NT2/D1 (cell line): Measurements from ENCODE around the gene NECTIN3.

Source experiments
- DNase-seq: peaks from one replicate; pipeline ENCODE4 v3.0.0-alpha.2; 2011; ENCODE audit warnings: low read depth, low spot score
- H3K27me3 ChIP-seq: 2 replicates; pipeline ENCODE4 v1.6.0; 2011; ENCODE audit warnings: mild to moderate bottlenecking; ENCODE audit not compliant: insufficient read length, insufficient read depth
- H3K36me3 ChIP-seq: 2 replicates; pipeline ENCODE4 v1.6.1; 2011; ENCODE audit warnings: mild to moderate bottlenecking, low read length, mixed read lengths; ENCODE audit not compliant: insufficient read depth, insufficient read length
- H3K4me1 ChIP-seq: 2 replicates; pipeline ENCODE4 v1.5.1; 2011; ENCODE audit not compliant: insufficient read depth, insufficient read length
- H3K4me3 ChIP-seq: 2 replicates; pipeline ENCODE4 v1.5.1; 2011; ENCODE audit warnings: low read depth; ENCODE audit not compliant: insufficient read length
- H3K9ac ChIP-seq: 2 replicates; pipeline ENCODE4 v1.6.0; 2011; ENCODE audit warnings: low read depth; ENCODE audit not compliant: insufficient read length
- H3K9me3 ChIP-seq: 2 replicates; pipeline ENCODE4 v1.5.1; 2011; ENCODE audit warnings: mild to moderate bottlenecking, low read length; ENCODE audit not compliant: insufficient read depth
- SUZ12 ChIP-seq: IDR thresholded peaks from 2 replicates; pipeline ENCODE4 v1.6.1; 2011; ENCODE audit not compliant: insufficient read length, insufficient read depth; ENCODE audit errors: extremely low read depth
- YY1 ChIP-seq: IDR thresholded peaks from 2 replicates; pipeline ENCODE4 v1.6.1; 2011; ENCODE audit not compliant: insufficient read length, insufficient read depth
- ZNF274 ChIP-seq: IDR thresholded peaks from 2 replicates; pipeline ENCODE4 v1.6.1; 2011; ENCODE audit warnings: mild to moderate bottlenecking, low read depth, low read length

Gene NECTIN3

DNA sequence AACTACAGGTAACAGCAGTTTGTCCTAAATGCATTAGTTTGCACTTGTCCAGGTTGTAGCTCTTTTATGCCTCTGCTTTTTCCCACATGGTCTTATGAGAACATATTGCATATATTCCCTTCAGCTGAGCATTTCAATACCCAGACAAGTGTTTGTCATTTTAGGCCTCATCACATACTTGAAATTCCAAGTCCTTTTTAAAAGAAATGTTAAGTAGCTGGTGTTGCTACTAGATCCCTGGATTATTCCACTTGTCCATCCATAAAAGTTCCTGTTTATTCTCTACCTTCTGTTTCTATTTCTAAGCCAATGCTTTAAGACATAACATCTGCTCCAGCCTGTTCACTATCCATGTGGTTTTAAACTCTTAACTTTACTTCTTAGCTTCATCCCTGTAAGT lies 128.4 kb downstream of the NECTIN3 start:
- no peak overlapping the region for H3K4me3 ChIP-seq
- no peak for DNase-seq
- H3K27me3 ChIP-seq, result no peaks in the 10 kb centered on the region
- no peaks in the 10 kb centered on the region for H3K9me3 ChIP-seq
- peaks cover 2% of the 10 kb centered on the region for H3K36me3 ChIP-seq
- H3K9ac ChIP-seq, result no peak overlapping the region
- TF ChIP-seq SUZ12 (no peak), YY1 (no peak), ZNF274 (no peak)
- no peaks in the 10 kb centered on the region for H3K4me1 ChIP-seq

DNA sequence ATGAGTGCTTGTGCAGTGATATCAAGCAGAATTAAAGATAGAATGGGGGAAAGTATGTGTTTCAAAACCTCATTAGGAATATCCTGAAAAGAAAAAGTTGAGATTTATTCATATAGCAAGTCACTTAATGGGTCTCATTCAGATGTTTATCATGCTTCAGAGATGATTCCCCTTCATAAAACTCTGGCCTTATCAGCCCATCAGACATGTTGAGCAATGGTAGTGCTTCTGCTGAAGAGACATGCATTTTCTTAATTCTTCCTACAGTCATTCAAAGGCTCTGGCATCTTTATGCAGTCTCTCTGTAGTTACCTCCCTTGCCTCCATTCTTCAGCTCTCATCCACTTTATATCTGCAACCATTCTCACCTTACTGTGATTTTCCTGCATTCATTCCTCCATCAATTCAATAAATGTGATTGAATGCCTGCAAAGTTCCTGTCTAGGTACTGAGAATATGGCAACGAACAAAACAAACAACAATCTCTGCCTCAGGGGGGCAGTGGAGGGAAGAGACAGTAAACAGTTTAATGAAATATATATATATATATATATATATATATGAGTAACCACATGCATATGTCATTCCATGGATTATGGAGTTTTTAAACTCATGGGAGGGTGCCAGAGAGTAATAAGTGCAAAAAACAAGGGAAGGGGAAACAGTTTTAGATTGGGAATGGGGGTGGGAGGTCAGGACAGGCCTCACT lies 138.5 kb downstream of the NECTIN3 start:
- Histone ChIP-seq H3K27me3 (no peaks in the 10 kb centered on the region), H3K9me3 (no peaks in the 10 kb centered on the region), H3K4me3 (no peak overlapping the region), H3K4me1 (no peaks in the 10 kb centered on the region), H3K36me3 (no peaks in the 10 kb centered on the region), H3K9ac (no peak overlapping the region)
- no peak for TF ChIP-seq ZNF274
- TF ChIP-seq YY1, result no peak
- TF ChIP-seq SUZ12, result no peak
- DNase-seq, result no peak

DNA sequence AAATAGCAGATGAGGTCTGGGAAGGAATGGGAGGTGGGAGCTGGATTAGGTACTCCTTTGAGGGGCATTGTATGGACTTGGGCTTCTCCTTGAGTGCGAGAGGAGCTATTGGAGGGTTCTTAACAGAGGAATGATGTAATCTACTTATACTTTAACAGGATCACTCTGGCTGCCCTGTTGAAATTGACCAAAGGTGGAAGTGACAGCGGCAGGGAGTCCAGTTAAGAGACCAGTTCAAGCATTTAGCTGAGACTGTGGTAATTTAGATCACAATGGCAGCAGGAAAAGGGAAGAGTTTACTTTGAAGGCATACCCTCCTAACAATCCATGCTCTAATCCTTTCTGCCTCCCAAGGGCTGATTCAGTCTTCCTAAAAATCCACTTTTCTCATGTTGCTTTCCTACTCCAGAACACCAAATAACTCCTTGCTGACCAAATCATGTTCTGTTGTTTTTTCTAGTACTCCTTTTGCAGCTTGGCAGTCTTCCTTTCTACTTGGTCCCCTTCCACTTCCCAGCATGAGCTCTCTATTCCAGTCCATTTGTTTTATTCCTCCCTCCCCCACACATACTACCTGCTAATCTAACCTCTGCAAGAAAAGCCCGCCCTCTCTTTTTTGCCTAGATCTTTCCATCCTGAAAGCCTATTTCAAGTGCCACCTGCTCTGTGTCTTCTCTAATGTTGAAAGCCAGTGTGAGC lies 139.4 kb downstream of the NECTIN3 start:
- Histone ChIP-seq H3K9me3 (no peaks in the 10 kb centered on the region), H3K36me3 (no peaks in the 10 kb centered on the region), H3K27me3 (no peaks in the 10 kb centered on the region), H3K9ac (no peak overlapping the region), H3K4me3 (no peak overlapping the region), H3K4me1 (no peaks in the 10 kb centered on the region)
- TF ChIP-seq YY1, result no peak
- no peak for TF ChIP-seq ZNF274
- no peak for TF ChIP-seq SUZ12
- DNase-seq, result peak; percentile 51

DNA sequence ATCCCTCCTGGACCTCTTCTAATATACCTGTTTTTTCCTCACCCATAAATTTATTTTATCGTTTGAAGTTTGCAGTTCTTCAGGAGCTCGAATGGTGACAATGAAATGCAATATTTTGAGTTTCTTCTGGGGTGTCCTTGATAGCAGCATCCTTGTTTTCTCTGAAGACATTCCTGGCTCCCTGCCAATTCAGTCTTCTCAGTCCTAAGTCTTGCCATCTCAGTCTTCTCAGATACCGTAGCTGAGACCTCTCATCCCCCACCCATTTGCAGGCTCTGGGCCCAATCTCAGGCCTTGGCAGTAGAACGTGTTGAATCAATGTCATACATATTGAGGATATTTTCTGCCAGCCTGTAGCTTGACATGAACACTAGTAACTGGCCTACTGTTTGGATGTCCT lies 140.9 kb downstream of the NECTIN3 start:
- Histone ChIP-seq H3K4me3 (no peak overlapping the region), H3K4me1 (no peaks in the 10 kb centered on the region), H3K27me3 (no peaks in the 10 kb centered on the region), H3K9me3 (no peaks in the 10 kb centered on the region), H3K36me3 (no peaks in the 10 kb centered on the region), H3K9ac (no peak overlapping the region)
- DNase-seq, result no peak
- no peak for TF ChIP-seq SUZ12
- no peak for TF ChIP-seq YY1
- TF ChIP-seq ZNF274, result no peak

DNA sequence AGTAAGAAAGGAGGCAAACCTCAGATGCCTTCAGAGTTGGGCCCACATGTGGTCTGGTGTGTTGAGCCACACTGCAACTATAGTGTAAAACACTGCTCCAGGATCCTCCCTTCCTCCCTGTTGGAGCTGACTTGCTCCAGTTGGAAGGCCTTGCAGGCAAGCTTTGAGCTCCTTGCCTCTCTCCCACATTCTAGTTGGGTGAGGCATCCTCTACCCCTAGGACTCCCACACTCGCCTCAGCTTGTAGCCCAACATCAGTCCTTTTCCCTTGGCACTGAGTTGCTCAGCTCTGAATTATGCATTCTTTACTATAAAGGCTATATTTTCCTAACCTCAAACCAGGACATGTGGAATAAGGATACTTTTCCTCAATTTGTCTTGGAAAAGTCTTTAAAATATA lies 143.9 kb downstream of the NECTIN3 start:
- H3K27me3 ChIP-seq, result no peaks in the 10 kb centered on the region
- no peak overlapping the region for H3K4me3 ChIP-seq
- H3K4me1 ChIP-seq, result no peaks in the 10 kb centered on the region
- H3K36me3 ChIP-seq, result no peaks in the 10 kb centered on the region
- TF ChIP-seq SUZ12, result no peak
- TF ChIP-seq ZNF274, result no peak
- no peak for TF ChIP-seq YY1
- no peak for DNase-seq
- H3K9ac ChIP-seq, result no peak overlapping the region
- H3K9me3 ChIP-seq, result no peaks in the 10 kb centered on the region

DNA sequence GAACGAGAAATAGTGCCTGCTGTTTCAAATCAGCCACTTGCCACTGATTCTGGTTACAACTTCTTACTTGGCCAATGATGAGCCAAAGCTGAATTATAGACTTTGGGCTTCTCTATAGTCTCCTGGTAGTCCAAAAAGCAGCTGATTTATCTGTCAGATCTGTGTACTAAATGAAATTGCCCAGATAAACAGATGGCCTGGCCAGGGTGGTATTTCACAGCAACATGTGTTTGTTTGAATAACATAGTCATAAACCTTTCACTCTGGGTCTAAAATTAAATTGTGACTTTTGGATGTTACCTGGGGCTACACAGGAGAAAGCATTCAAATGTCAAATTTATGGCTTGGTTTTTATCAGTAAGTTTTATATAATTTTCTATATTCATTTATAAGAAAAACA lies 147.0 kb downstream of the NECTIN3 start:
- H3K9me3 ChIP-seq, result no peaks in the 10 kb centered on the region
- H3K27me3 ChIP-seq, result no peaks in the 10 kb centered on the region
- no peak overlapping the region for H3K9ac ChIP-seq
- TF ChIP-seq ZNF274, result no peak
- TF ChIP-seq YY1, result no peak
- H3K36me3 ChIP-seq, result no peaks in the 10 kb centered on the region
- no peak overlapping the region for H3K4me3 ChIP-seq
- H3K4me1 ChIP-seq, result no peaks in the 10 kb centered on the region
- no peak for DNase-seq

DNA sequence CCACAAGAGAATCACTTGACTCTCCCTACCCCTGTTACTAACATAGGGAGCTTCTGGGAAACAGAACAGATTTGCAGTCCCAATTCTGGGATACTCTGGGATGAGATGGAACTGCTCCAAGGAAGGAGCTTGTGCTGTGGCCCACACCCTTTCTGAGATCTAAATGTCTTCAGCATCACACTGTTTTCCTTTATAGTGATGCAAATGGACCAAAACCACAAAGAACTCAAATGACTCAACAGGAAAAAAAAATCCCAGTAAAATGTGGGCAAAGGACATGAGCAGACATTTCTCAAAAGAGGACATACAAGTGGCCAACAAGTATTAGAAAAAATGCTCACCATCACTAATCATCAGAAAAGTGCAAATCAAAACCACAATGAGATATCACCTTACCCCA lies 155.6 kb downstream of the NECTIN3 start:
- peaks cover 2% of the 10 kb centered on the region for H3K4me1 ChIP-seq
- H3K36me3 ChIP-seq, result no peaks in the 10 kb centered on the region
- peak; percentile 40 for DNase-seq
- no peaks in the 10 kb centered on the region for H3K27me3 ChIP-seq
- H3K4me3 ChIP-seq, result no peak overlapping the region
- TF ChIP-seq SUZ12 (no peak), ZNF274 (no peak), YY1 (no peak)
- no peak overlapping the region for H3K9ac ChIP-seq
- H3K9me3 ChIP-seq, result peaks cover 51% of the 10 kb centered on the region; the same call in 1 of the 2 replicates

DNA sequence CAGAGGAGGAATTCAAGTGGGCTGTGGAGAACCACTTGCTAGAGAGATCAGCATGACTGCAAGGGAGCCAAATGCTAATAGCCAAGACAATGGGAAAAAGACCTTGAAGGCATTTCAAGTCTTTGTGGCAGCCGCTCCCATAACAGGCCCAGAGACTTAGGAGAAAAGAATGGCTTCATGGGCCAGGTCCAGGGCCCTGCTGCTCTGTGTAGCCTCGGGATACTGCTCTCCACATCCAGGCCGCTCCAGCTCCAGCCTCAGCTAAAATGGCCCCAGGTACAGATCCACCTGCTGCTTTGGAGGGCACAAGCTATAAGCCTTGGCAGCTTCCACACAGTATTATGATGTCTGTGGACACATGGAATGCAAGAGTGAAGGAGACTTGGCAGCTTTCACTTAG lies 157.7 kb downstream of the NECTIN3 start:
- peak; percentile 56 for DNase-seq
- TF ChIP-seq ZNF274 (no peak), SUZ12 (no peak), YY1 (no peak)
- no peak overlapping the region for H3K4me3 ChIP-seq
- H3K4me1 ChIP-seq, result peaks cover 2% of the 10 kb centered on the region
- peaks cover 51% of the 10 kb centered on the region; the same call in 1 of the 2 replicates for H3K9me3 ChIP-seq
- no peaks in the 10 kb centered on the region for H3K27me3 ChIP-seq
- H3K36me3 ChIP-seq, result no peaks in the 10 kb centered on the region
- no peak overlapping the region for H3K9ac ChIP-seq
